ENCODE measurements around the gene CX3CR1.

DNA sequence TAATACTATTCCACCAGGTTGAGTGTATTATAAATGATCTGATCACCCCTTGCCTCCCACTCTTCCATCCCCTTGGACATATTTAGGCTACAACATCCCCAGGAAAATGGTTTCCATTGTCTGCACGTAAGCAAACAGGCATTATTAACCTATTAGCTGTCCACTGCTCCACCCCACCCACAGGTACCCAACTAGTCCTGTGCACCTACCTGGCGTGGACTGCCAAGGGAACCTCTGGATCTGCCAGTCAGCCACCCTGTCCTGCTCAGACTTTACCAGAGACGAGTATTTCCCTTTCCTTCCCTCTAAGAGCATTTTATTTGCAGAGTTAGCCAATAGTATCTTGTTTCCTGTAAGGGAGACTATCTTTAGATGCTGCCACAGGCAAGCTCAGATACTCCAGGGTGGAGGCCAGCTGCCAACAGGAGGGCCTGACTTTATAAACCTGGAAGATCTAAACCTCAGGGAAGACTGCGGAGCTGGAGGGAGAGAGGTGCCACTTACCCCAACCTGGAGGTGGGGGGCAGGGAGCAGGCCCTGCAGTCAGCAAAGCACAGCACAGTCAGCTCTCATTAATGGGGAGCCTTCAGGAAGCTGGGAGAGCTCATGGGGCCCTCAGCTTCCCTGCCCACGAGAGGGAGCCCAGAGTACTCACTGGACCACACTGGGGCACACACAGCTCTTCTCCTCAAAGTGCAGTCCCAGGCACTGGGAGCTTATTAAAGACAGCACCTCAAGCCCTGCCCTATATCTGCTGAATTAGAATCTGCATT is at the start of gene CX3CR1:
- no peak for TF ChIP-seq CTCF (IDR thresholded peaks at IDR 0.05)
- TF ChIP-seq EZH2 (IDR thresholded peaks at IDR 0.05) = no peak

Data from neural progenitor cell (in vitro differentiated cells).